ENCODE results near the gene GLT1D1.

Gene GLT1D1

DNA sequence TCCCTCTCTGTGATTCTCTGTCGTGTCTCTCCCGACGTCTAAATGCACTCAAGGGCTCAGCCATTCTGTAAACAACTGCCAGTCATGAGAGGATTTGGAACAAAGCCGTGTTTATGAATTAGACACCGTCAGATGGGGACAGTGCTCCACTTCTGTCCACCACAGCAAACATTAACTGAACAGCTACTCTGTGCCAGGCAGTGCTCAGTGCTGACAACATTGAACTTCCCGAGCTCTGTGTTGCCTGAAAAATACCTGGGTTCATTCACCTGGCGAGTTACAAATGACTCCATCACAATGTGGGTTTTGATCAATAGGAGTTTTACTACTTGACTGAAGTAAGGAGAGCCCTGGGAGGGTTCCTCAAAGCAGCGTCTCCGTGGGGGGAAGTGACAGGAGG, 139.3 kb downstream of the GLT1D1 start:
- TF ChIP-seq, protein P1, sequence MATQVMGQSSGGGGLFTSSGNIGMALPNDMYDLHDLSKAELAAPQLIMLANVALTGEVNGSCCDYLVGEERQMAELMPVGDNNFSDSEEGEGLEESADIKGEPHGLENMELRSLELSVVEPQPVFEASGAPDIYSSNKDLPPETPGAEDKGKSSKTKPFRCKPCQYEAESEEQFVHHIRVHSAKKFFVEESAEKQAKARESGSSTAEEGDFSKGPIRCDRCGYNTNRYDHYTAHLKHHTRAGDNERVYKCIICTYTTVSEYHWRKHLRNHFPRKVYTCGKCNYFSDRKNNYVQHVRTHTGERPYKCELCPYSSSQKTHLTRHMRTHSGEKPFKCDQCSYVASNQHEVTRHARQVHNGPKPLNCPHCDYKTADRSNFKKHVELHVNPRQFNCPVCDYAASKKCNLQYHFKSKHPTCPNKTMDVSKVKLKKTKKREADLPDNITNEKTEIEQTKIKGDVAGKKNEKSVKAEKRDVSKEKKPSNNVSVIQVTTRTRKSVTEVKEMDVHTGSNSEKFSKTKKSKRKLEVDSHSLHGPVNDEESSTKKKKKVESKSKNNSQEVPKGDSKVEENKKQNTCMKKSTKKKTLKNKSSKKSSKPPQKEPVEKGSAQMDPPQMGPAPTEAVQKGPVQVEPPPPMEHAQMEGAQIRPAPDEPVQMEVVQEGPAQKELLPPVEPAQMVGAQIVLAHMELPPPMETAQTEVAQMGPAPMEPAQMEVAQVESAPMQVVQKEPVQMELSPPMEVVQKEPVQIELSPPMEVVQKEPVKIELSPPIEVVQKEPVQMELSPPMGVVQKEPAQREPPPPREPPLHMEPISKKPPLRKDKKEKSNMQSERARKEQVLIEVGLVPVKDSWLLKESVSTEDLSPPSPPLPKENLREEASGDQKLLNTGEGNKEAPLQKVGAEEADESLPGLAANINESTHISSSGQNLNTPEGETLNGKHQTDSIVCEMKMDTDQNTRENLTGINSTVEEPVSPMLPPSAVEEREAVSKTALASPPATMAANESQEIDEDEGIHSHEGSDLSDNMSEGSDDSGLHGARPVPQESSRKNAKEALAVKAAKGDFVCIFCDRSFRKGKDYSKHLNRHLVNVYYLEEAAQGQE (IDR thresholded peaks at IDR 0.05; ENCODE audit: insufficient read depth in 1 of 2, low read depth in 2 of 2, low read length in 2 of 2) = no peak
- no peak for TF ChIP-seq FOXP2 (optimal IDR thresholded peaks at IDR 0.05; ENCODE audit: borderline replicate concordance, extremely low read depth, extremely low read length, insufficient read depth)
- TF ChIP-seq TAF1 (IDR thresholded peaks at IDR 0.05; ENCODE audit: borderline replicate concordance, insufficient read depth, low read length) = no peak
- TF ChIP-seq SIN3A (IDR thresholded peaks at IDR 0.05; ENCODE audit: borderline replicate concordance, insufficient read depth, low read length) = no peak
- no peak for TF ChIP-seq POLR2AphosphoS5 (IDR thresholded peaks at IDR 0.05; ENCODE audit: low read depth, low read length)

GRCh38 chr12:128994856-128995255, 141.6 kb downstream of the GLT1D1 start:
- TF ChIP-seq FOXP2 (optimal IDR thresholded peaks at IDR 0.05; ENCODE audit: borderline replicate concordance, extremely low read depth, extremely low read length, insufficient read depth) (no peak), POLR2AphosphoS5 (IDR thresholded peaks at IDR 0.05; ENCODE audit: low read depth, low read length) (no peak), SIN3A (IDR thresholded peaks at IDR 0.05; ENCODE audit: borderline replicate concordance, insufficient read depth, low read length) (no peak), TAF1 (IDR thresholded peaks at IDR 0.05; ENCODE audit: borderline replicate concordance, insufficient read depth, low read length) (no peak)
- TF ChIP-seq, protein P1 (IDR thresholded peaks at IDR 0.05; ENCODE audit: insufficient read depth in 1 of 2, low read depth in 2 of 2, low read length in 2 of 2) = no peak

DNA sequence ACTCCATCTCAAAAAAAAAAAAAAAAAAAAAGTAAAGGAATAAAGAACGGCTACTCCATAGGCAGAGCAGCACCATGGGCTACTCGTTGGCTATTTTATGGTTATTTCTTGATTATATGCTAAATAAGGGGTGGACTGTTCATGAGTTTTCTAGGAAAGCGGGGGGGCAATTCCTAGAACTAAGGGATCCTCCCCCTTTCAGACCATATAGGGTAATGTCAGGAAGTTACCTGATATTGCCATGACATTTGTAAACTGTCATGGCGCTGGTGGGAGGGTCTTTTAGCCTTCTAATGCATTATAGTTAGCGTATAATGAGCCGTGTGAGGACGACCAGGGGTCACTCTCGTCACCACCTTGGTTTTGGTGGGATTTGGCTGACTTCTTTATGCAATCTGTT, 142.3 kb downstream of the GLT1D1 start:
- TF ChIP-seq, protein P1 (IDR thresholded peaks at IDR 0.05; ENCODE audit: insufficient read depth in 1 of 2, low read depth in 2 of 2, low read length in 2 of 2) = no peak
- TF ChIP-seq POLR2AphosphoS5 (IDR thresholded peaks at IDR 0.05; ENCODE audit: low read depth, low read length) (no peak), TAF1 (IDR thresholded peaks at IDR 0.05; ENCODE audit: borderline replicate concordance, insufficient read depth, low read length) (no peak), SIN3A (IDR thresholded peaks at IDR 0.05; ENCODE audit: borderline replicate concordance, insufficient read depth, low read length) (no peak), FOXP2 (optimal IDR thresholded peaks at IDR 0.05; ENCODE audit: borderline replicate concordance, extremely low read depth, extremely low read length, insufficient read depth) (no peak)

- TF ChIP-seq, protein P1 (IDR thresholded peaks at IDR 0.05; ENCODE audit: insufficient read depth in 1 of 2, low read depth in 2 of 2, low read length in 2 of 2) = no peak
- TF ChIP-seq FOXP2 (optimal IDR thresholded peaks at IDR 0.05; ENCODE audit: borderline replicate concordance, extremely low read depth, extremely low read length, insufficient read depth) = no peak
- no peak for TF ChIP-seq TAF1 (IDR thresholded peaks at IDR 0.05; ENCODE audit: borderline replicate concordance, insufficient read depth, low read length)
- TF ChIP-seq SIN3A (IDR thresholded peaks at IDR 0.05; ENCODE audit: borderline replicate concordance, insufficient read depth, low read length) = no peak
- no peak for TF ChIP-seq POLR2AphosphoS5 (IDR thresholded peaks at IDR 0.05; ENCODE audit: low read depth, low read length)
Observed at GRCh38 chr12:129001826-129002225, 148.5 kb downstream of the GLT1D1 start.

GRCh38 chr12:129002427-129002826, 149.1 kb downstream of the GLT1D1 start:
- no peak for TF ChIP-seq SIN3A (IDR thresholded peaks at IDR 0.05; ENCODE audit: borderline replicate concordance, insufficient read depth, low read length)
- TF ChIP-seq TAF1 (IDR thresholded peaks at IDR 0.05; ENCODE audit: borderline replicate concordance, insufficient read depth, low read length) = no peak
- TF ChIP-seq, protein P1 (IDR thresholded peaks at IDR 0.05; ENCODE audit: insufficient read depth in 1 of 2, low read depth in 2 of 2, low read length in 2 of 2) = no peak
- TF ChIP-seq POLR2AphosphoS5 (IDR thresholded peaks at IDR 0.05; ENCODE audit: low read depth, low read length) = no peak
- TF ChIP-seq FOXP2 (optimal IDR thresholded peaks at IDR 0.05; ENCODE audit: borderline replicate concordance, extremely low read depth, extremely low read length, insufficient read depth) = no peak

All from PFSK-1 (cell line).